ENCODE results near the gene GCNT4.

GCNT4 gene

GRCh38 chr5:75023368-75024159 lies 28.8 kb downstream of the GCNT4 start:
- TF ChIP-seq CTCF (IDR thresholded peaks at IDR 0.05; ENCODE audit: low read depth, low read length), result no peak
- no peak for DNase-seq (ENCODE audit: extremely low read depth, low read depth)

GRCh38 chr5:75021800-75022199 lies 30.6 kb downstream of the GCNT4 start:
- DNase-seq (ENCODE audit: extremely low read depth, low read depth), result no peak
- no peak for TF ChIP-seq CTCF (IDR thresholded peaks at IDR 0.05; ENCODE audit: low read depth, low read length)

- no peak for DNase-seq (ENCODE audit: extremely low read depth, low read depth)
- no peak for TF ChIP-seq CTCF (IDR thresholded peaks at IDR 0.05; ENCODE audit: low read depth, low read length)
These were observed 31.1 kb downstream of the GCNT4 start for GRCh38 chr5:75021219-75021618.

- no peak for DNase-seq (ENCODE audit: extremely low read depth, low read depth)
- no peak for TF ChIP-seq CTCF (IDR thresholded peaks at IDR 0.05; ENCODE audit: low read depth, low read length)
These were observed 32.2 kb downstream of the GCNT4 start for GRCh38 chr5:75020016-75020656.

GRCh38 chr5:75018805-75019587 lies 33.4 kb downstream of the GCNT4 start:
- no peak for DNase-seq (ENCODE audit: extremely low read depth, low read depth)
- no peak for TF ChIP-seq CTCF (IDR thresholded peaks at IDR 0.05; ENCODE audit: low read depth, low read length)

GRCh38 chr5:75017971-75018370 lies 34.4 kb downstream of the GCNT4 start:
- DNase-seq (ENCODE audit: extremely low read depth, low read depth), result no peak
- TF ChIP-seq CTCF (IDR thresholded peaks at IDR 0.05; ENCODE audit: low read depth, low read length), result no peak

- DNase-seq (ENCODE audit: extremely low read depth, low read depth), result no peak
These were observed 35.5 kb downstream of the GCNT4 start for GRCh38 chr5:75016896-75017295.

More at GRCh38 chr5:75016896-75017295, 35.5 kb downstream of the GCNT4 start:
- TF ChIP-seq CTCF (IDR thresholded peaks at IDR 0.05; ENCODE audit: low read depth, low read length), result no peak

Measured in AG09319 (cell line).